B cell (primary cell): ENCODE measurements around the gene MID1. TPM values are rescaled to one million over a fixed set of nuclear protein-coding genes. Genes with fewer than 3 reads are reported as not detected.

Experiments
- ATAC-seq: fragments of 200-7000 bp; cut with Tn5 transposase; one replicate; pipeline ENCODE4 v1.10.0; 2021; ENCODE audit warnings: low read depth, mild to moderate bottlenecking, moderate number of reproducible peaks, moderate library complexity
- CTCF ChIA-PET: fragments of 350-600 bp; sonication (Branson Sonifier 250); formaldehyde crosslinking; loops from one replicate; lab custom pipeline; 2021; ENCODE audit warnings: antibody characterized with exemption, inconsistent platforms; lab: Charles Lee
- POLR2A ChIA-PET: fragments of 350-600 bp; sonication (Branson Sonifier 250); formaldehyde crosslinking; loops from one replicate; lab custom pipeline; 2021; ENCODE audit warnings: antibody characterized with exemption; lab: Charles Lee
- DNase-seq: peaks from one replicate; pipeline ENCODE4 v3.0.0; 2013
- H2AFZ ChIP-seq: 2 replicates; pipeline ENCODE4 v1.6.1; 2012; ENCODE audit warnings: mild to moderate bottlenecking, low read depth, low read length; ENCODE audit not compliant: insufficient read depth, poor library complexity, severe bottlenecking
- H3K27ac ChIP-seq, 2 donors: 1 replicate in 1 of 2; 2 replicates in 1 of 2; pipeline ENCODE4 v1.5.1; 2012 to 2013; ENCODE audit warnings: low read length in 2 of 2, mild to moderate bottlenecking in 2 of 2, moderate library complexity in 1 of 2
- H3K27me3 ChIP-seq, 4 experiments: fragments of 200-600 bp in 1 of 4; sonication (generic) in 1 of 4; replicated peaks in 1 of 4; 1 replicate in 2 of 4; 2 replicates in 2 of 4; pipeline versions ENCODE4 v1.6.1 to v1.7.0; 2013 to 2016; ENCODE audit warnings: low read length in 3 of 4, mild to moderate bottlenecking in 2 of 4, mixed read lengths in 1 of 4, moderate library complexity in 1 of 4; ENCODE audit not compliant: insufficient read depth in 4 of 4, control insufficient read depth in 3 of 4; ENCODE audit errors: control extremely low read depth in 1 of 4
- H3K36me3 ChIP-seq, 2 experiments: replicated peaks in 1 of 2; 1 replicate in 1 of 2; 2 replicates in 1 of 2; pipeline versions ENCODE4 v1.6.1 to v1.7.1; 2013; ENCODE audit warnings: low read length in 1 of 2; ENCODE audit not compliant: insufficient read depth in 2 of 2, control insufficient read depth in 1 of 2; ENCODE audit errors: control extremely low read depth in 1 of 2, extremely low read depth in 1 of 2
- H3K4me1 ChIP-seq, 2 donors: fragments of 200-600 bp in 1 of 2; sonication (generic) in 1 of 2; 1 replicate in 1 of 2; 2 replicates in 1 of 2; pipeline versions ENCODE4 v1.5.1 to v1.6.1; 2013 to 2017; ENCODE audit warnings: low read length in 2 of 2; ENCODE audit not compliant: control insufficient read depth in 2 of 2, insufficient read depth in 2 of 2
- H3K4me2 ChIP-seq: replicated peaks from 2 replicates; pipeline ENCODE3; 2012; ENCODE audit warnings: mild to moderate bottlenecking, low read depth, low read length; ENCODE audit not compliant: poor library complexity, severe bottlenecking
- H3K4me3 ChIP-seq, 5 experiments: fragments of 200-600 bp in 1 of 5; sonication (generic) in 1 of 5; 1 replicate in 3 of 5; 2 replicates in 2 of 5; pipeline versions ENCODE4 v1.5.1 to v1.7.0; 2011 to 2016; ENCODE audit warnings: low read length in 4 of 5, mild to moderate bottlenecking in 4 of 5, low read depth in 2 of 5, control low read depth in 1 of 5, moderate library complexity in 1 of 5; ENCODE audit not compliant: insufficient read depth in 1 of 5; ENCODE audit errors: control extremely low read depth in 1 of 5, extremely low read depth in 1 of 5
- H3K79me2 ChIP-seq: fragments of 200-600 bp; sonication (generic); one replicate; pipeline ENCODE4 v1.6.0; 2016; ENCODE audit warnings: low read length; ENCODE audit not compliant: control insufficient read depth, insufficient read depth
- H3K9ac ChIP-seq: fragments of 200-600 bp; sonication (generic); 2 replicates; pipeline ENCODE4 v1.6.1; 2017; ENCODE audit warnings: mild to moderate bottlenecking, low read length, moderate library complexity
- H3K9me3 ChIP-seq, 3 donors: one replicate each; pipeline versions ENCODE4 v1.6.1 to v1.7.1; 2013; ENCODE audit warnings: low read length in 2 of 3; ENCODE audit not compliant: control insufficient read depth in 2 of 3, insufficient read depth in 1 of 3; ENCODE audit errors: control extremely low read depth in 1 of 3
- H4K20me1 ChIP-seq: 2 replicates; pipeline ENCODE4 v1.6.0; 2012; ENCODE audit warnings: mild to moderate bottlenecking, low read length; ENCODE audit not compliant: insufficient read depth, control insufficient read depth, poor library complexity, severe bottlenecking
- H3K27ac Mint-ChIP-seq: one replicate; pipeline ENCODE4 v1.8.0; 2021; ENCODE audit warnings: mixed read lengths
- H3K27me3 Mint-ChIP-seq: one replicate; pipeline ENCODE4 v1.8.0; 2021; ENCODE audit warnings: mixed read lengths
- H3K4me1 Mint-ChIP-seq: one replicate; pipeline ENCODE4 v1.8.0; 2021; ENCODE audit warnings: mixed read lengths
- H3K4me3 Mint-ChIP-seq: one replicate; pipeline ENCODE4 v1.8.0; 2021; ENCODE audit warnings: mixed read lengths
- H3K9me3 Mint-ChIP-seq: one replicate; pipeline ENCODE4 v1.8.0; 2022; ENCODE audit warnings: mixed read lengths; ENCODE audit not compliant: insufficient read depth
- EZH2 ChIP-seq: IDR thresholded peaks from 2 replicates; pipeline ENCODE4 v1.6.1; 2012; ENCODE audit warnings: borderline replicate concordance, low read depth, mild to moderate bottlenecking, moderate library complexity, low read length; ENCODE audit not compliant: insufficient read depth, poor library complexity, severe bottlenecking
- WGBS: methylation state at CpG from one replicate; pipeline ENCODE4 v1.1.5; 2013; ENCODE audit warnings: missing lambda C conversion rate; ENCODE audit not compliant: insufficient coverage; 5-methylcytosine and 5-hydroxymethylcytosine counted together
- intact Hi-C: fragments of 100-400 bp; cut with micrococcal nuclease; formaldehyde crosslinking; loops from one replicate; pipeline ENCODE4 v1.10.0; 2022
- polyA plus RNA-seq: library from polyadenylated mRNA; depleted of rRNA; stranded (reverse); fragments of >200 nt; gene quantifications from 2 replicates; pipeline ENCODE4 v1.2.3, GENCODE V29; 2012
- total RNA-seq, 2 donors: library from RNA; stranded (reverse); fragments of 120-200 nt in 1 of 2; gene quantifications; 1 replicate in 1 of 2; 2 replicates in 1 of 2; pipeline versions ENCODE4 v1.2.3 to v1.2.4, GENCODE V29; 2013 to 2022
- TF ChIP-seq, protein P1 (sequence below): fragments of 200-600 bp; IDR thresholded peaks from one replicate; pipeline ENCODE4 v1.8.0; 2022; ENCODE audit warnings: antibody characterized with exemption, mild to moderate bottlenecking

Gene MID1
- total and polyA plus RNA-seq, 2 donors (not counting 1 experiment from before 2014, with no cell fraction given) = 0.15 to 0.44 TPM

DNA sequence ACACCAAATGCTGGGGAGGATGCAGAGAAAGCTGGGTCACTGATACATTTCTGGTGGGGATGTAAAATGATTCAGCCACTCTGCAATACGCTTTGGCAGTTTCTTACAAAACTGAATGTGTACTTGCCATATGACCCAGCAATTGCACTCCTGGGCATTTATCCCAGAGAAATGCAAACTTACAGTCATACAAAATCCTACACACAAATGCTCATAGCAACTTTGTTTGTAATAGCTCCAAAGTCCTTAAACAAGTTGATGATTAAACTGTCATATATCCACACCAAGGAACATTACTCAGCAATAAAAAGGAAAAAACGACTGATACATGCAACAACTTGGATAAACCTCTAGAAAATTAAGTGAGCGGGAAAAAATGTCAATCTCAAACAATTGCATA lies 12.3 kb downstream of the MID1 start:
- Mint-ChIP-seq H3K27me3 (no peaks in the 10 kb centered on the region), H3K27ac (no peak overlapping the region), H3K9me3 (no peaks in the 10 kb centered on the region), H3K4me3 (no peak overlapping the region), H3K4me1 (no peaks in the 10 kb centered on the region)
- Histone ChIP-seq H3K79me2 (no peaks in the 10 kb centered on the region), H3K9me3 (no peaks in the 10 kb centered on the region), H3K27me3 (peaks cover 0 to 6% (median 2%) of the 10 kb centered on the region in 4 experiments), H3K4me3 (no peak overlapping the region), H3K27ac (no peak overlapping the region), H3K4me2 (no peak overlapping the region), H4K20me1 (no peaks in the 10 kb centered on the region), H2AFZ (no peak overlapping the region), H3K4me1 (no peaks in the 10 kb centered on the region), H3K9ac (no peak overlapping the region), H3K36me3 (no peaks in the 10 kb centered on the region)
- ATAC-seq (no peak), DNase-seq (no peak)
- TF ChIP-seq EZH2 = no peak
- TF ChIP-seq, protein P1, sequence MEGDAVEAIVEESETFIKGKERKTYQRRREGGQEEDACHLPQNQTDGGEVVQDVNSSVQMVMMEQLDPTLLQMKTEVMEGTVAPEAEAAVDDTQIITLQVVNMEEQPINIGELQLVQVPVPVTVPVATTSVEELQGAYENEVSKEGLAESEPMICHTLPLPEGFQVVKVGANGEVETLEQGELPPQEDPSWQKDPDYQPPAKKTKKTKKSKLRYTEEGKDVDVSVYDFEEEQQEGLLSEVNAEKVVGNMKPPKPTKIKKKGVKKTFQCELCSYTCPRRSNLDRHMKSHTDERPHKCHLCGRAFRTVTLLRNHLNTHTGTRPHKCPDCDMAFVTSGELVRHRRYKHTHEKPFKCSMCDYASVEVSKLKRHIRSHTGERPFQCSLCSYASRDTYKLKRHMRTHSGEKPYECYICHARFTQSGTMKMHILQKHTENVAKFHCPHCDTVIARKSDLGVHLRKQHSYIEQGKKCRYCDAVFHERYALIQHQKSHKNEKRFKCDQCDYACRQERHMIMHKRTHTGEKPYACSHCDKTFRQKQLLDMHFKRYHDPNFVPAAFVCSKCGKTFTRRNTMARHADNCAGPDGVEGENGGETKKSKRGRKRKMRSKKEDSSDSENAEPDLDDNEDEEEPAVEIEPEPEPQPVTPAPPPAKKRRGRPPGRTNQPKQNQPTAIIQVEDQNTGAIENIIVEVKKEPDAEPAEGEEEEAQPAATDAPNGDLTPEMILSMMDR = no peak
- ChIA-PET POLR2A (no interaction called here), CTCF (no interaction called here)
- WGBS = no CpG with 5 or more reads among the region's 3 CpGs
- intact Hi-C loops = no loop called here

DNA sequence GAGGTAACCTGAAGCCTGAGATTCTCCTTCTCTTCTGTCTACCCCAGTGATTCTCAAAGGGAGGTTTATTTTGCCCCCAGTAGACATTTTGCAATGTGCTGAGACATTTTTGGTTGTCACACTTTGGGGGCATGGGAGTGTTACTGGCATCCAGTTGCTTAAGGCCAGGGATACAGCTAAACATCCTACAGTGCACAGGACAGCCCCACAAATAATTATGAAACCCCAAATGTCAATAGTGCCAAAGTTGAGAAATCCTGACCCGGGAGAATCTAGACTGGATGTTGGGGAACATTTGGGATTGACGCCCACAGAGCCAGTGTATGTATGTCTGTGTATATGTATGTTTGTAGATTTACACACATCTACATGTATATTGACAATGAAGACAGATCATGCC lies 13.2 kb downstream of the MID1 start:
- no peak overlapping the region for H3K27ac Mint-ChIP-seq
- TF ChIP-seq EZH2 = no peak
- TF ChIP-seq, protein P1 = no peak
- no peak for ATAC-seq
- WGBS = no CpG with 5 or more reads among the region's 2 CpGs
- no peaks in the 10 kb centered on the region for H4K20me1 ChIP-seq
- H3K27me3 Mint-ChIP-seq = no peaks in the 10 kb centered on the region
- ChIA-PET CTCF (no interaction called here), POLR2A (no interaction called here)
- no peaks in the 10 kb centered on the region for H3K36me3 ChIP-seq
- H3K27me3 ChIP-seq = peaks cover 0 to 6% (median 2%) of the 10 kb centered on the region in 4 experiments
- H3K4me1 ChIP-seq = no peaks in the 10 kb centered on the region
- no peak overlapping the region for H3K9ac ChIP-seq
- H3K27ac ChIP-seq = no peak overlapping the region
- no peak overlapping the region for H3K4me3 Mint-ChIP-seq
- no peaks in the 10 kb centered on the region for H3K79me2 ChIP-seq
- H3K4me3 ChIP-seq = no peak overlapping the region
- intact Hi-C loops = no loop called here
- H2AFZ ChIP-seq = no peak overlapping the region
- no peak for DNase-seq
- no peak overlapping the region for H3K4me2 ChIP-seq
- no peaks in the 10 kb centered on the region for H3K9me3 Mint-ChIP-seq
- H3K4me1 Mint-ChIP-seq = no peaks in the 10 kb centered on the region
- H3K9me3 ChIP-seq = no peaks in the 10 kb centered on the region
